Right lung (tissue), 5 donors: ENCODE results near the gene CFAP97D2. TPM values are rescaled to one million over a fixed set of nuclear protein-coding genes. Genes with fewer than 3 reads are reported as not detected.
"Not testable (repeated sequence)": the region's sequence is repeated elsewhere in the genome, so short reads cannot be mapped to it uniquely, and the experiment has no call there.

Source experiments
- DNase-seq, 2 donors: peaks; one replicate each; pipeline ENCODE4 v3.0.0-alpha.2; 2013
- polyA plus RNA-seq, 5 donors: library from polyadenylated mRNA; unstranded; fragments of 120-200 nt; gene quantifications; one replicate each; pipeline versions ENCODE4 v1.2.1 to v1.2.3, GENCODE V29; 2013; ENCODE audit warnings: inconsistent platforms in 1 of 5, low replicate concordance in 1 of 5; ENCODE audit not compliant: insufficient read length in 5 of 5, insufficient read depth in 1 of 5

Gene CFAP97D2
- polyA plus RNA-seq, 5 donors, result 0.68 to 1.1 (median 0.90) TPM; not detected in 1

GRCh38 chr13:114142640-114143490 is 36.2 kb upstream of the CFAP97D2 start:
- DNase-seq, result no peak

- no peak for DNase-seq
These were observed 35.1 kb upstream of the CFAP97D2 start for GRCh38 chr13:114143806-114144605.

GRCh38 chr13:114144606-114145244 is 34.3 kb upstream of the CFAP97D2 start:
- DNase-seq, result no peak

- no peak for DNase-seq
These were observed 33.8 kb upstream of the CFAP97D2 start for GRCh38 chr13:114145256-114145655.

GRCh38 chr13:114145722-114146121 is 33.3 kb upstream of the CFAP97D2 start:
- DNase-seq, result no peak

- no peak for DNase-seq
These were observed 32.9 kb upstream of the CFAP97D2 start for GRCh38 chr13:114146173-114146572.

- DNase-seq, result no peak
These were observed 32.4 kb upstream of the CFAP97D2 start for GRCh38 chr13:114146629-114147028.

- no peak for DNase-seq
These were observed 31.1 kb upstream of the CFAP97D2 start for GRCh38 chr13:114147803-114148520.

GRCh38 chr13:114148521-114148855 is 30.6 kb upstream of the CFAP97D2 start:
- no peak for DNase-seq

- not testable (repeated sequence) for DNase-seq
These were observed 30.2 kb upstream of the CFAP97D2 start for GRCh38 chr13:114148886-114149285.

GRCh38 chr13:114149774-114150740 is 29.0 kb upstream of the CFAP97D2 start:
- no peak for DNase-seq

- DNase-seq, result no peak
These were observed 28.0 kb upstream of the CFAP97D2 start for GRCh38 chr13:114151031-114151430.

- no peak for DNase-seq
These were observed 27.3 kb upstream of the CFAP97D2 start for GRCh38 chr13:114151565-114152284.

- DNase-seq, result no peak
These were observed 26.8 kb upstream of the CFAP97D2 start for GRCh38 chr13:114152285-114152645.

- no peak for DNase-seq
These were observed 26.2 kb upstream of the CFAP97D2 start for GRCh38 chr13:114152831-114153371.

GRCh38 chr13:114153485-114154080 is 25.5 kb upstream of the CFAP97D2 start:
- DNase-seq, result no peak

- DNase-seq, result no peak
These were observed 24.6 kb upstream of the CFAP97D2 start for GRCh38 chr13:114154476-114154875.

GRCh38 chr13:114155320-114155719 is 23.7 kb upstream of the CFAP97D2 start:
- no peak for DNase-seq
